Neural cell (in vitro differentiated cells): ENCODE measurements around the gene SWAP70. TPM values are rescaled to one million over a fixed set of nuclear protein-coding genes. Genes with fewer than 3 reads are reported as not detected.

Experiments
- H2AFZ ChIP-seq: fragments of 200-600, 300-800 bp; sonication (generic), shearing (Covaris generic); 2 replicates; pipeline ENCODE4 v1.6.0; 2014; ENCODE audit warnings: low read depth, mild to moderate bottlenecking, antibody characterized with exemption, low read length, moderate library complexity
- H3F3A ChIP-seq: fragments of 200-600 bp; shearing (Covaris generic); 2 replicates; pipeline ENCODE4 v1.6.1; 2016; ENCODE audit warnings: mild to moderate bottlenecking, moderate library complexity, mixed read lengths, antibody characterized with exemption, low read length; ENCODE audit not compliant: insufficient read depth, poor library complexity, severe bottlenecking
- H3K27ac ChIP-seq: fragments of 200-600, 300-800 bp; sonication (generic), shearing (Covaris generic); 2 replicates; pipeline ENCODE4 v1.5.1; 2014; ENCODE audit warnings: mild to moderate bottlenecking, low read length, moderate library complexity
- H3K27me3 ChIP-seq: fragments of 300-800, 200-600 bp; sonication (generic), shearing (Covaris generic); 2 replicates; pipeline ENCODE4 v1.6.0; 2014; ENCODE audit warnings: mild to moderate bottlenecking, low read depth, low read length, moderate library complexity; ENCODE audit not compliant: insufficient read depth
- H3K36me3 ChIP-seq: fragments of 300-800, 200-600 bp; sonication (generic), shearing (Covaris generic); 2 replicates; pipeline ENCODE4 v1.5.1; 2014; ENCODE audit warnings: mild to moderate bottlenecking, antibody characterized with exemption, low read length, moderate library complexity; ENCODE audit not compliant: insufficient read depth
- H3K4me2 ChIP-seq: fragments of 300-800, 200-600 bp; sonication (generic), shearing (Covaris generic); 2 replicates; pipeline ENCODE4 v1.6.0; 2014; ENCODE audit warnings: mild to moderate bottlenecking, low read length
- H3K4me3 ChIP-seq: fragments of 300-800, 200-600 bp; sonication (generic), shearing (Covaris generic); 2 replicates; pipeline ENCODE4 v1.5.1; 2014; ENCODE audit warnings: mild to moderate bottlenecking, low read length, moderate library complexity
- H3K79me2 ChIP-seq: fragments of 200-600 bp; shearing (Covaris generic); replicated peaks from 2 replicates; pipeline ENCODE4 v1.6.0; 2014; ENCODE audit warnings: mild to moderate bottlenecking, low read length, moderate library complexity; ENCODE audit not compliant: insufficient read depth
- H3K9ac ChIP-seq: fragments of 300-800, 200-600 bp; sonication (generic), shearing (Covaris generic); 2 replicates; pipeline ENCODE4 v1.6.1; 2016; ENCODE audit warnings: mild to moderate bottlenecking, low read length, mixed read lengths
- H3K9me2 ChIP-seq: fragments of 200-600 bp; shearing (Covaris generic); 2 replicates; pipeline ENCODE4 v1.6.1; 2016; ENCODE audit warnings: mild to moderate bottlenecking, low read length, mixed read lengths; ENCODE audit not compliant: insufficient read depth
- H3K9me3 ChIP-seq: fragments of 200-600, 300-800 bp; sonication (generic), shearing (Covaris generic); 2 replicates; pipeline ENCODE4 v1.6.1; 2016; ENCODE audit warnings: mild to moderate bottlenecking, mixed run types, low read length, moderate library complexity, mixed read lengths
- H4K20me1 ChIP-seq: fragments of 200-600 bp; shearing (Covaris generic); 2 replicates; pipeline ENCODE4 v1.6.1; 2016; ENCODE audit warnings: mild to moderate bottlenecking, mixed run types; ENCODE audit not compliant: insufficient read depth
- CTCF ChIP-seq: fragments of 450-650 bp; IDR thresholded peaks from 2 replicates; pipeline ENCODE4 v1.5.1; 2014; ENCODE audit warnings: antibody characterized with exemption, mild to moderate bottlenecking, moderate library complexity; ENCODE audit not compliant: poor library complexity, severe bottlenecking
- EP300 ChIP-seq: fragments of 450-650 bp; conservative IDR thresholded peaks from 2 replicates; pipeline ENCODE4 v1.6.1; 2014; ENCODE audit warnings: antibody characterized with exemption, mild to moderate bottlenecking, moderate library complexity; ENCODE audit not compliant: poor library complexity, severe bottlenecking
- EZH2 ChIP-seq: fragments of 200-600, 300-800 bp; shearing (Covaris generic), sonication (generic); IDR thresholded peaks from 2 replicates; pipeline ENCODE4 v1.6.1; 2014; ENCODE audit warnings: antibody characterized with exemption, low read length, borderline replicate concordance, mild to moderate bottlenecking; ENCODE audit not compliant: insufficient read depth, poor library complexity, severe bottlenecking
- MXI1 ChIP-seq: fragments of 450-650 bp; conservative IDR thresholded peaks from 2 replicates; pipeline ENCODE4 v1.6.1; 2014; ENCODE audit warnings: antibody characterized with exemption, mild to moderate bottlenecking; ENCODE audit not compliant: poor library complexity, severe bottlenecking
- RAD21 ChIP-seq: fragments of 450-650 bp; conservative IDR thresholded peaks from 2 replicates; pipeline ENCODE4 v1.6.1; 2014; ENCODE audit warnings: antibody characterized with exemption, mild to moderate bottlenecking, moderate library complexity
- REST ChIP-seq: IDR thresholded peaks from 2 replicates; pipeline ENCODE4 v1.6.1; 2012; ENCODE audit warnings: borderline replicate concordance
- TAF1 ChIP-seq: IDR thresholded peaks from 2 replicates; pipeline ENCODE4 v1.6.1; 2012; ENCODE audit warnings: low read depth
- polyA plus RNA-seq: library from polyadenylated mRNA; depleted of rRNA; stranded (reverse); fragments of >200 nt; gene quantifications from 2 replicates; pipeline ENCODE4 v1.2.3, GENCODE V29; 2014

Gene SWAP70
- polyA plus RNA-seq, 1 donor from 2014 or later, result 1.4 TPM

- H3K79me2 ChIP-seq, result no peaks in the 10 kb centered on the region
- no peaks in the 10 kb centered on the region for H3K36me3 ChIP-seq
- H3K4me2 ChIP-seq, result no peak overlapping the region
- no peak overlapping the region for H3K27ac ChIP-seq
- no peak for TF ChIP-seq TAF1
- no peak for TF ChIP-seq MXI1
- TF ChIP-seq EZH2, result no peak
- no peak for TF ChIP-seq REST
- no peak for TF ChIP-seq CTCF
- TF ChIP-seq RAD21, result no peak
- no peak overlapping the region for H3K9ac ChIP-seq
- H3K27me3 ChIP-seq, result no peaks in the 10 kb centered on the region
- no peaks in the 10 kb centered on the region for H3K9me2 ChIP-seq
- H4K20me1 ChIP-seq, result no peaks in the 10 kb centered on the region
- no peaks in the 10 kb centered on the region for H3F3A ChIP-seq
- H3K9me3 ChIP-seq, result no peaks in the 10 kb centered on the region
- no peak overlapping the region for H2AFZ ChIP-seq
- H3K4me3 ChIP-seq, result no peak overlapping the region
Measured at GRCh38 chr11:9739123-9739900, 75.4 kb downstream of the SWAP70 start.

GRCh38 chr11:9740202-9740883 is 76.5 kb downstream of the SWAP70 start:
- Histone ChIP-seq H3K27ac (no peak overlapping the region), H3K4me2 (no peak overlapping the region), H3K4me3 (no peak overlapping the region), H4K20me1 (no peaks in the 10 kb centered on the region), H3K9me3 (no peaks in the 10 kb centered on the region), H2AFZ (no peak overlapping the region), H3K9me2 (no peaks in the 10 kb centered on the region), H3F3A (no peaks in the 10 kb centered on the region), H3K27me3 (no peaks in the 10 kb centered on the region), H3K79me2 (no peaks in the 10 kb centered on the region), H3K36me3 (no peaks in the 10 kb centered on the region), H3K9ac (no peak overlapping the region)
- TF ChIP-seq MXI1, result no peak
- TF ChIP-seq EP300, result no peak
